ENCODE results near the gene KCNH2. TPM values are rescaled to one million over a fixed set of nuclear protein-coding genes. Genes with fewer than 3 reads are reported as not detected.

KCNH2 gene
- total and polyA plus RNA-seq, 2 of the 13 experiments (the other 11 are each of a cell fraction or from before 2014, with no cell fraction given), result 0.09 to 0.11 TPM

DNA sequence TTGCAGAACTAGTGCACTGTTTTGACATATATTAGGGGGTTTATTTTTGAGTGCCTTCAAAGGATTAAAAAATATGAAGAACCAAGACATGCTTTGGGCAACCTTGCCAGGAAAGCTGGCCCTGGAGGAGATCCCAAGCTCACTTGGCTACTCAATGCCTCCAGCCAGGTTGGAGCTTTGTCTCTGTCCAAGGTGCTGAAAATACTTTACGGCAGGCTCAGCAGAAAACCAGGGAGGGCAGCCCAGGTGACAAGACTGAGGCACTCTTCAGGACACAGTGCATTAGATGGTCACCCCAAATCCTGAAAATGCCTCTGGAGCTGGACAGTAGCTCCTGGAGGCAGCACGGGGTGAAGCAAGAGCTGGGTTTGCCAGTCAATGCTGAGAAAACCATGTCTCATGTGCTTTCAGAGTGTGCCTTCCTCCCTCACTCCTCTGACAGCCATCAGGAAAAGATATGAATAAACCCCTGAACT is 5.8 kb upstream of the KCNH2 start (continued):
- TF ChIP-seq, protein P1, sequence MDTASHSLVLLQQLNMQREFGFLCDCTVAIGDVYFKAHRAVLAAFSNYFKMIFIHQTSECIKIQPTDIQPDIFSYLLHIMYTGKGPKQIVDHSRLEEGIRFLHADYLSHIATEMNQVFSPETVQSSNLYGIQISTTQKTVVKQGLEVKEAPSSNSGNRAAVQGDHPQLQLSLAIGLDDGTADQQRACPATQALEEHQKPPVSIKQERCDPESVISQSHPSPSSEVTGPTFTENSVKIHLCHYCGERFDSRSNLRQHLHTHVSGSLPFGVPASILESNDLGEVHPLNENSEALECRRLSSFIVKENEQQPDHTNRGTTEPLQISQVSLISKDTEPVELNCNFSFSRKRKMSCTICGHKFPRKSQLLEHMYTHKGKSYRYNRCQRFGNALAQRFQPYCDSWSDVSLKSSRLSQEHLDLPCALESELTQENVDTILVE (CRISPR knock-in tag; IDR thresholded peaks at IDR 0.05), result peak; percentile 44; the same call in 1 of the 2 replicates
- TF ChIP-seq TBP (CRISPR knock-in tag; IDR thresholded peaks at IDR 0.05) (no peak), ZNF720 (CRISPR knock-in tag; IDR thresholded peaks at IDR 0.05) (no peak), SP5 (CRISPR knock-in tag; IDR thresholded peaks at IDR 0.05; ENCODE audit: borderline replicate concordance, low read depth) (no peak), CBX2 (IDR thresholded peaks at IDR 0.05; ENCODE audit: low read depth, low read length) (no peak), CBX2 (CRISPR knock-in tag; IDR thresholded peaks at IDR 0.05; ENCODE audit: low read depth) (no peak), ZNF235 (CRISPR knock-in tag; IDR thresholded peaks at IDR 0.05; ENCODE audit: borderline replicate concordance) (no peak)
- TF ChIP-seq, protein P2, sequence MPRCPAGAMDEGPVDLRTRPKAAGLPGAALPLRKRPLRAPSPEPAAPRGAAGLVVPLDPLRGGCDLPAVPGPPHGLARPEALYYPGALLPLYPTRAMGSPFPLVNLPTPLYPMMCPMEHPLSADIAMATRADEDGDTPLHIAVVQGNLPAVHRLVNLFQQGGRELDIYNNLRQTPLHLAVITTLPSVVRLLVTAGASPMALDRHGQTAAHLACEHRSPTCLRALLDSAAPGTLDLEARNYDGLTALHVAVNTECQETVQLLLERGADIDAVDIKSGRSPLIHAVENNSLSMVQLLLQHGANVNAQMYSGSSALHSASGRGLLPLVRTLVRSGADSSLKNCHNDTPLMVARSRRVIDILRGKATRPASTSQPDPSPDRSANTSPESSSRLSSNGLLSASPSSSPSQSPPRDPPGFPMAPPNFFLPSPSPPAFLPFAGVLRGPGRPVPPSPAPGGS (CRISPR knock-in tag; IDR thresholded peaks at IDR 0.05), result no peak
- TF ChIP-seq, protein P3, sequence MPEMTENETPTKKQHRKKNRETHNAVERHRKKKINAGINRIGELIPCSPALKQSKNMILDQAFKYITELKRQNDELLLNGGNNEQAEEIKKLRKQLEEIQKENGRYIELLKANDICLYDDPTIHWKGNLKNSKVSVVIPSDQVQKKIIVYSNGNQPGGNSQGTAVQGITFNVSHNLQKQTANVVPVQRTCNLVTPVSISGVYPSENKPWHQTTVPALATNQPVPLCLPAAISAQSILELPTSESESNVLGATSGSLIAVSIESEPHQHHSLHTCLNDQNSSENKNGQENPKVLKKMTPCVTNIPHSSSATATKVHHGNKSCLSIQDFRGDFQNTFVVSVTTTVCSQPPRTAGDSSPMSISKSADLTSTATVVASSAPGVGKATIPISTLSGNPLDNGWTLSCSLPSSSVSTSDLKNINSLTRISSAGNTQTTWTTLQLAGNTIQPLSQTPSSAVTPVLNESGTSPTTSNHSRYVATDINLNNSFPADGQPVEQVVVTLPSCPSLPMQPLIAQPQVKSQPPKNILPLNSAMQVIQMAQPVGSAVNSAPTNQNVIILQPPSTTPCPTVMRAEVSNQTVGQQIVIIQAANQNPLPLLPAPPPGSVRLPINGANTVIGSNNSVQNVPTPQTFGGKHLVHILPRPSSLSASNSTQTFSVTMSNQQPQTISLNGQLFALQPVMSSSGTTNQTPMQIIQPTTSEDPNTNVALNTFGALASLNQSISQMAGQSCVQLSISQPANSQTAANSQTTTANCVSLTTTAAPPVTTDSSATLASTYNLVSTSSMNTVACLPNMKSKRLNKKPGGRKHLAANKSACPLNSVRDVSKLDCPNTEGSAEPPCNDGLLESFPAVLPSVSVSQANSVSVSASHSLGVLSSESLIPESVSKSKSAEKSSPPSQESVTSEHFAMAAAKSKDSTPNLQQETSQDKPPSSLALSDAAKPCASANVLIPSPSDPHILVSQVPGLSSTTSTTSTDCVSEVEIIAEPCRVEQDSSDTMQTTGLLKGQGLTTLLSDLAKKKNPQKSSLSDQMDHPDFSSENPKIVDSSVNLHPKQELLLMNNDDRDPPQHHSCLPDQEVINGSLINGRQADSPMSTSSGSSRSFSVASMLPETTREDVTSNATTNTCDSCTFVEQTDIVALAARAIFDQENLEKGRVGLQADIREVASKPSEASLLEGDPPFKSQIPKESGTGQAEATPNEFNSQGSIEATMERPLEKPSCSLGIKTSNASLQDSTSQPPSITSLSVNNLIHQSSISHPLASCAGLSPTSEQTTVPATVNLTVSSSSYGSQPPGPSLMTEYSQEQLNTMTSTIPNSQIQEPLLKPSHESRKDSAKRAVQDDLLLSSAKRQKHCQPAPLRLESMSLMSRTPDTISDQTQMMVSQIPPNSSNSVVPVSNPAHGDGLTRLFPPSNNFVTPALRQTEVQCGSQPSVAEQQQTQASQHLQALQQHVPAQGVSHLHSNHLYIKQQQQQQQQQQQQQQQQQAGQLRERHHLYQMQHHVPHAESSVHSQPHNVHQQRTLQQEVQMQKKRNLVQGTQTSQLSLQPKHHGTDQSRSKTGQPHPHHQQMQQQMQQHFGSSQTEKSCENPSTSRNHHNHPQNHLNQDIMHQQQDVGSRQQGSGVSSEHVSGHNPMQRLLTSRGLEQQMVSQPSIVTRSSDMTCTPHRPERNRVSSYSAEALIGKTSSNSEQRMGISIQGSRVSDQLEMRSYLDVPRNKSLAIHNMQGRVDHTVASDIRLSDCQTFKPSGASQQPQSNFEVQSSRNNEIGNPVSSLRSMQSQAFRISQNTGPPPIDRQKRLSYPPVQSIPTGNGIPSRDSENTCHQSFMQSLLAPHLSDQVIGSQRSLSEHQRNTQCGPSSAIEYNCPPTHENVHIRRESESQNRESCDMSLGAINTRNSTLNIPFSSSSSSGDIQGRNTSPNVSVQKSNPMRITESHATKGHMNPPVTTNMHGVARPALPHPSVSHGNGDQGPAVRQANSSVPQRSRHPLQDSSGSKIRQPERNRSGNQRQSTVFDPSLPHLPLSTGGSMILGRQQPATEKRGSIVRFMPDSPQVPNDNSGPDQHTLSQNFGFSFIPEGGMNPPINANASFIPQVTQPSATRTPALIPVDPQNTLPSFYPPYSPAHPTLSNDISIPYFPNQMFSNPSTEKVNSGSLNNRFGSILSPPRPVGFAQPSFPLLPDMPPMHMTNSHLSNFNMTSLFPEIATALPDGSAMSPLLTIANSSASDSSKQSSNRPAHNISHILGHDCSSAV (CRISPR knock-in tag; IDR thresholded peaks at IDR 0.05; ENCODE audit: borderline replicate concordance), result no peak
- TF ChIP-seq, protein P4, sequence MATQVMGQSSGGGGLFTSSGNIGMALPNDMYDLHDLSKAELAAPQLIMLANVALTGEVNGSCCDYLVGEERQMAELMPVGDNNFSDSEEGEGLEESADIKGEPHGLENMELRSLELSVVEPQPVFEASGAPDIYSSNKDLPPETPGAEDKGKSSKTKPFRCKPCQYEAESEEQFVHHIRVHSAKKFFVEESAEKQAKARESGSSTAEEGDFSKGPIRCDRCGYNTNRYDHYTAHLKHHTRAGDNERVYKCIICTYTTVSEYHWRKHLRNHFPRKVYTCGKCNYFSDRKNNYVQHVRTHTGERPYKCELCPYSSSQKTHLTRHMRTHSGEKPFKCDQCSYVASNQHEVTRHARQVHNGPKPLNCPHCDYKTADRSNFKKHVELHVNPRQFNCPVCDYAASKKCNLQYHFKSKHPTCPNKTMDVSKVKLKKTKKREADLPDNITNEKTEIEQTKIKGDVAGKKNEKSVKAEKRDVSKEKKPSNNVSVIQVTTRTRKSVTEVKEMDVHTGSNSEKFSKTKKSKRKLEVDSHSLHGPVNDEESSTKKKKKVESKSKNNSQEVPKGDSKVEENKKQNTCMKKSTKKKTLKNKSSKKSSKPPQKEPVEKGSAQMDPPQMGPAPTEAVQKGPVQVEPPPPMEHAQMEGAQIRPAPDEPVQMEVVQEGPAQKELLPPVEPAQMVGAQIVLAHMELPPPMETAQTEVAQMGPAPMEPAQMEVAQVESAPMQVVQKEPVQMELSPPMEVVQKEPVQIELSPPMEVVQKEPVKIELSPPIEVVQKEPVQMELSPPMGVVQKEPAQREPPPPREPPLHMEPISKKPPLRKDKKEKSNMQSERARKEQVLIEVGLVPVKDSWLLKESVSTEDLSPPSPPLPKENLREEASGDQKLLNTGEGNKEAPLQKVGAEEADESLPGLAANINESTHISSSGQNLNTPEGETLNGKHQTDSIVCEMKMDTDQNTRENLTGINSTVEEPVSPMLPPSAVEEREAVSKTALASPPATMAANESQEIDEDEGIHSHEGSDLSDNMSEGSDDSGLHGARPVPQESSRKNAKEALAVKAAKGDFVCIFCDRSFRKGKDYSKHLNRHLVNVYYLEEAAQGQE (IDR thresholded peaks at IDR 0.05; ENCODE audit: borderline replicate concordance in 1 of 2, low read depth in 1 of 2, low read length in 2 of 2), result peak; percentile 84 to 98
- TF ChIP-seq, protein P5, sequence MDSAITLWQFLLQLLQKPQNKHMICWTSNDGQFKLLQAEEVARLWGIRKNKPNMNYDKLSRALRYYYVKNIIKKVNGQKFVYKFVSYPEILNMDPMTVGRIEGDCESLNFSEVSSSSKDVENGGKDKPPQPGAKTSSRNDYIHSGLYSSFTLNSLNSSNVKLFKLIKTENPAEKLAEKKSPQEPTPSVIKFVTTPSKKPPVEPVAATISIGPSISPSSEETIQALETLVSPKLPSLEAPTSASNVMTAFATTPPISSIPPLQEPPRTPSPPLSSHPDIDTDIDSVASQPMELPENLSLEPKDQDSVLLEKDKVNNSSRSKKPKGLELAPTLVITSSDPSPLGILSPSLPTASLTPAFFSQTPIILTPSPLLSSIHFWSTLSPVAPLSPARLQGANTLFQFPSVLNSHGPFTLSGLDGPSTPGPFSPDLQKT (CRISPR knock-in tag; IDR thresholded peaks at IDR 0.05; ENCODE audit: borderline replicate concordance), result no peak
- TF ChIP-seq, protein P6, sequence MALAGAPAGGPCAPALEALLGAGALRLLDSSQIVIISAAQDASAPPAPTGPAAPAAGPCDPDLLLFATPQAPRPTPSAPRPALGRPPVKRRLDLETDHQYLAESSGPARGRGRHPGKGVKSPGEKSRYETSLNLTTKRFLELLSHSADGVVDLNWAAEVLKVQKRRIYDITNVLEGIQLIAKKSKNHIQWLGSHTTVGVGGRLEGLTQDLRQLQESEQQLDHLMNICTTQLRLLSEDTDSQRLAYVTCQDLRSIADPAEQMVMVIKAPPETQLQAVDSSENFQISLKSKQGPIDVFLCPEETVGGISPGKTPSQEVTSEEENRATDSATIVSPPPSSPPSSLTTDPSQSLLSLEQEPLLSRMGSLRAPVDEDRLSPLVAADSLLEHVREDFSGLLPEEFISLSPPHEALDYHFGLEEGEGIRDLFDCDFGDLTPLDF (CRISPR knock-in tag; IDR thresholded peaks at IDR 0.05), result peak; percentile 59; the same call in 1 of the 2 replicates

All from HepG2 (cell line).